ENCODE measurements around the gene LTA.

The LTA gene

DNA sequence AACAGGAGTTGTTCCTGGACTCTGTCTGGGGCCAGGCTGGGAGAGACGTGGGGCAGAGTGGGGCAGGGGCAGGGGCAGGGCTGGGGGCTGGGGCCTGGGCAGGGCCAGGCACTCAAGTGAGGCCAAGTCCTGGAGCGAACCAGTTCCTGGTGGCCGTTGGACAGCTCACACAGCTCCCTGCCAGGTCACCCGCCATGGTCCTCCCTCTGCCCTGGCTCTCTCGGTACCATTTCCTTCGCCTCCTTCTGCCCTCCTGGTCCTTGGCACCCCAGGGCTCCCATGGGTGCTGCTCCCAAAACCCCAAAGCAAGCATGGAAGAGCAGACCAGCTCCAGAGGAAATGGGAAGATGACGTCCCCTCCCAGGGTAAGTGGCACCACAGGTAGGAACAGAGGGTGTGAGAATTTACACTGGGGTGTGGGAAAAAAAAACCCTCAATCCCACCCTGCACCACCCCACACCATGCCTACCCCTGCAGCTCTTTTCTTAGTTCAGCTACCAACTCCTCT lies 43.2 kb upstream of the LTA start, which contains the start of gene MCCD1 (continued):
- TF ChIP-seq ELK4 (IDR thresholded peaks at IDR 0.05; ENCODE audit: borderline replicate concordance, low read depth, low read length) = no peak
- TF ChIP-seq ZNF398 (tag by site-specific recombination; IDR thresholded peaks at IDR 0.05) = peak; percentile 58
- TF ChIP-seq ZNF214 (tag by site-specific recombination; IDR thresholded peaks at IDR 0.05; ENCODE audit: borderline replicate concordance) = no peak
- TF ChIP-seq ZNF366 (tag by site-specific recombination; conservative IDR thresholded peaks at IDR 0.05) = no peak
- TF ChIP-seq, protein P1, sequence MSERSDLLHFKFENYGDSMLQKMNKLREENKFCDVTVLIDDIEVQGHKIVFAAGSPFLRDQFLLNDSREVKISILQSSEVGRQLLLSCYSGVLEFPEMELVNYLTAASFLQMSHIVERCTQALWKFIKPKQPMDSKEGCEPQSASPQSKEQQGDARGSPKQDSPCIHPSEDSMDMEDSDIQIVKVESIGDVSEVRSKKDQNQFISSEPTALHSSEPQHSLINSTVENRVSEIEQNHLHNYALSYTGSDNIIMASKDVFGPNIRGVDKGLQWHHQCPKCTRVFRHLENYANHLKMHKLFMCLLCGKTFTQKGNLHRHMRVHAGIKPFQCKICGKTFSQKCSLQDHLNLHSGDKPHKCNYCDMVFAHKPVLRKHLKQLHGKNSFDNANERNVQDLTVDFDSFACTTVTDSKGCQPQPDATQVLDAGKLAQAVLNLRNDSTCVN (tag by site-specific recombination; optimal IDR thresholded peaks at IDR 0.05) = peak; percentile 13
- TF ChIP-seq ZNF184 (tag by site-specific recombination; IDR thresholded peaks at IDR 0.05) = no peak
- TF ChIP-seq, protein P2, sequence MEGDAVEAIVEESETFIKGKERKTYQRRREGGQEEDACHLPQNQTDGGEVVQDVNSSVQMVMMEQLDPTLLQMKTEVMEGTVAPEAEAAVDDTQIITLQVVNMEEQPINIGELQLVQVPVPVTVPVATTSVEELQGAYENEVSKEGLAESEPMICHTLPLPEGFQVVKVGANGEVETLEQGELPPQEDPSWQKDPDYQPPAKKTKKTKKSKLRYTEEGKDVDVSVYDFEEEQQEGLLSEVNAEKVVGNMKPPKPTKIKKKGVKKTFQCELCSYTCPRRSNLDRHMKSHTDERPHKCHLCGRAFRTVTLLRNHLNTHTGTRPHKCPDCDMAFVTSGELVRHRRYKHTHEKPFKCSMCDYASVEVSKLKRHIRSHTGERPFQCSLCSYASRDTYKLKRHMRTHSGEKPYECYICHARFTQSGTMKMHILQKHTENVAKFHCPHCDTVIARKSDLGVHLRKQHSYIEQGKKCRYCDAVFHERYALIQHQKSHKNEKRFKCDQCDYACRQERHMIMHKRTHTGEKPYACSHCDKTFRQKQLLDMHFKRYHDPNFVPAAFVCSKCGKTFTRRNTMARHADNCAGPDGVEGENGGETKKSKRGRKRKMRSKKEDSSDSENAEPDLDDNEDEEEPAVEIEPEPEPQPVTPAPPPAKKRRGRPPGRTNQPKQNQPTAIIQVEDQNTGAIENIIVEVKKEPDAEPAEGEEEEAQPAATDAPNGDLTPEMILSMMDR (tag by site-specific recombination; IDR thresholded peaks at IDR 0.05) = no peak
- TF ChIP-seq ZNF433 (tag by site-specific recombination; IDR thresholded peaks at IDR 0.05; ENCODE audit: low read depth) = no peak
- no peak for TF ChIP-seq HOXA7 (CRISPR knock-in tag; IDR thresholded peaks at IDR 0.05; ENCODE audit: borderline replicate concordance)
- TF ChIP-seq BCL11B (tag by site-specific recombination; IDR thresholded peaks at IDR 0.05; ENCODE audit: low read depth) = no peak
- TF ChIP-seq IKZF3 (tag by site-specific recombination; IDR thresholded peaks at IDR 0.05) = peak; percentile 63
- no peak for TF ChIP-seq ZNF529 (tag by site-specific recombination; IDR thresholded peaks at IDR 0.05; ENCODE audit: insufficient replicate concordance)
- TF ChIP-seq ZBTB7A (tag by site-specific recombination; IDR thresholded peaks at IDR 0.05; ENCODE audit: low read depth) = 0 out of 2 replicates have a peak, but pooled peaks have one; percentile 17
- no peak for TF ChIP-seq ZNF510 (tag by site-specific recombination; IDR thresholded peaks at IDR 0.05; ENCODE audit: insufficient replicate concordance)
- no peak for TF ChIP-seq ZNF776 (tag by site-specific recombination; IDR thresholded peaks at IDR 0.05; ENCODE audit: borderline replicate concordance)
- no peak for TF ChIP-seq ZNF677 (tag by site-specific recombination; IDR thresholded peaks at IDR 0.05)

DNA sequence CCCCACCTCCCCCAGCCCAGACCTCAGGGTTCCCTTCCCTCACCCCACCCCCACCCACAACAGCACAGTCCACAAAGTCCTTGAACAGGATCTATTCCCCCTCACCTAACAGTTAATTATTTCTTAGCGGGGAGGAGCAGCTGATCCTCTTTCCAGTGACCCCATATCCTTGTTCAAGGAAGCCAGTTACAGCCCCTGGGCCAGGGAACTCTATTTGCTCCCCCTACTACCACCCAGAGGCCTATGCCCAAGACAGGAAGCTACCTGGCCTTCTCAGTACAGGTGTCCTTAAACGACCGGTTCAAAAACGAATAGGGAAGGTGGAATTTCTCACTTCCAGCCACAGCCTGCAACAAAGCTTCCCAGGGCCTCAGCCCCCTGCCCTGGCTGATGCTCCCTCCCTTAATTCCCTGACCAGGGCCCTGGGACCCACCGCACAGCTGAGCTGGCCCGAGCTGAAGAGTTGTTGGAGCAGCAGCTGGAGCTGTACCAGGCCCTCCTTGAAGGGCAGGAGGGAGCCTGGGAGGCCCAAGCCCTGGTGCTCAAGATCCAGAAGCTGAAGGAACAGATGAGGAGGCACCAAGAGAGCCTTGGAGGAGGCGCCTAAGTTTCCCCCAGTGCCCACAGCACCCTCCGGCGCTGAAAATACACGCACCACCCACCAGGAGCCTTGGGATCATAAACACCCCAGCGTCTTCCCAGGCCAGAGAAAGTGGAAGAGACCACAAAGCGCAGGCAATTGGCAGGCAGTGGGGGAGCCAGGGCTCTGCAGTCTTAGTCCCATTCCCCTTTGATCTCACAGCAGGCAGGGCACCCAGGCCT lies 42.5 kb upstream of the LTA start:
- no peaks in the 10 kb centered on the region for H3K9me3 ChIP-seq (ENCODE audit: control insufficient read depth, insufficient read depth, low read depth, low read length)
- no peak overlapping the region for H3K4me3 ChIP-seq (ENCODE audit: low read depth, low read length)
- POLR2A ChIA-PET = interaction anchor here (0.6 to 6.3 kb wide), 14 partner anchors 9 to 656 kb away, joined by 3 to 112 read pairs (median 6); partner anchors contain the start of genes C6orf47, DDX39B, HSPA1A and HSPA1B
- H3K36me3 ChIP-seq (ENCODE audit: control insufficient read depth in 2 of 2, insufficient read depth in 1 of 2, low read length in 2 of 2) = peaks cover 42 to 56% of the 10 kb centered on the region in 2 experiments
- H3K27ac ChIP-seq (ENCODE audit: extremely low read depth, low read depth, low read length) = no peak overlapping the region
- CTCF ChIA-PET = interaction anchor here (0.6 to 2.7 kb wide), 7 partner anchors 12 to 70 kb away, joined by 3 to 26 read pairs (median 4); partner anchors contain the start of gene DDX39B
- H3K4me1 ChIP-seq (ENCODE audit: control insufficient read depth, insufficient read depth, low read length) = peaks cover 3% of the 10 kb centered on the region
- TF ChIP-seq MEIS1 (CRISPR knock-in tag; IDR thresholded peaks at IDR 0.05; ENCODE audit: borderline replicate concordance) = no peak
- TF ChIP-seq ZFP41 (tag by site-specific recombination; IDR thresholded peaks at IDR 0.05; ENCODE audit: borderline replicate concordance) = no peak
- no peak for TF ChIP-seq YY2 (tag by site-specific recombination; IDR thresholded peaks at IDR 0.05)
- no peak for TF ChIP-seq ZNF274 (IDR thresholded peaks at IDR 0.05; ENCODE audit: low read length)
- no peak for TF ChIP-seq ZNF274 (tag by site-specific recombination; IDR thresholded peaks at IDR 0.05; ENCODE audit: borderline replicate concordance)
- no peak for TF ChIP-seq ZNF354C (tag by site-specific recombination; IDR thresholded peaks at IDR 0.05; ENCODE audit: borderline replicate concordance, low read depth)
- no peak for TF ChIP-seq ZNF670 (tag by site-specific recombination; IDR thresholded peaks at IDR 0.05; ENCODE audit: low read depth)
- TF ChIP-seq ZNF580 (tag by site-specific recombination; IDR thresholded peaks at IDR 0.05) = no peak
- peak; percentile 68 for TF ChIP-seq ZEB2 (tag by site-specific recombination; IDR thresholded peaks at IDR 0.05)
- no peak; the same call in 1 of the 2 replicates for TF ChIP-seq EGR2 (tag by site-specific recombination; IDR thresholded peaks at IDR 0.05; ENCODE audit: low read depth)
- TF ChIP-seq, protein P3, sequence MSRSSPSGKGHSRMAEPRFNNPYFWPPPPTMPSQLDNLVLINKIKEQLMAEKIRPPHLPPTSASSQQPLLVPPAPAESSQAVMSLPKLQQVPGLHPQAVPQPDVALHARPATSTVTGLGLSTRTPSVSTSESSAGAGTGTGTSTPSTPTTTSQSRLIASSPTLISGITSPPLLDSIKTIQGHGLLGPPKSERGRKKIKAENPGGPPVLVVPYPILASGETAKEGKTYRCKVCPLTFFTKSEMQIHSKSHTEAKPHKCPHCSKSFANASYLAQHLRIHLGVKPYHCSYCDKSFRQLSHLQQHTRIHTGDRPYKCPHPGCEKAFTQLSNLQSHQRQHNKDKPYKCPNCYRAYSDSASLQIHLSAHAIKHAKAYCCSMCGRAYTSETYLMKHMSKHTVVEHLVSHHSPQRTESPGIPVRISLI (tag by site-specific recombination; IDR thresholded peaks at IDR 0.05) = no peak
- TF ChIP-seq ZSCAN30 (tag by site-specific recombination; IDR thresholded peaks at IDR 0.05) = peak; percentile 8; the same call in 1 of the 2 replicates
